ENCODE measurements around the gene SCARB1.

Gene SCARB1

GRCh38 chr12:124841558-124841945 is 22.1 kb downstream of the SCARB1 start:
- no peak for DNase-seq

DNA sequence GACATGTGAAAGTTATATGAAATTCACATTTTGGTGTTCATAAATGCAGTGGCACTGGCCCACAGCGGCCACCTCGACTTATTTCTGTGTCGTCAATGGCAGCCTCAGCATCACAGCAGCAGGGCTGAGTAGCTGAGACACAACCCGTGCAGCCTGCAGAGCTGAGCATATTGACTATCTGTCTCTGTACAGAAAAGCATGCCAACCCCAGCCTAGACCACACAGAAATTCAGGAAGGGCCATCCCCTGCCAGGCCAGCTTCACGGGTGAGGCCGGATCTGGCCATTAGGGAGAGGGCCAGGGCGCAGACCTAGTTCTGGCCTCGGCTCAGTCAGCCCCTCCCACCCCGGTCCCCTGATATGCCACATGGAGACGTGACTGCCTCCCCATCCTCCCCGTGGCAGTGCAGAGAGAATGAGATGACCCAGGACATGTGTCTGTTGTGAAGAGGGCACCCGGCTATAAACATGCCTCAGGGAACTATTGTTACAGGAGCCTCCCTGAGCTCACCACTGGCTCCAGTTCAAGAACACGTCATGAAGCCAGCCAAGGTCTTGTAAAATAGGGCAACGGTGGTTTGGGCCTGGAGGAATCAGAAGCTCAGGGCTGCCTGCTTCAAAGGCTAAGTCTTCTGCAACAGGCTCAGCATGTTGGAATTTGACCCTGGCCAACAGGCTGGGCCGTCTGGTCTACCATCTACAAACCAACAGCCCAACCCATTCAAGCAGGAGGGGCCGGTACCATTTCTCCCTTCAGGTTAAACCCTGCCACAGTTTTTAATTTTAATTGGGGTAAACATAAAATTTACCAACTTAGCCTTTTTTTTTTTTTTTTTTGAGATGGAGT is 25.5 kb downstream of the SCARB1 start:
- peak; percentile 43 for DNase-seq

- DNase-seq, result no peak
Observed at GRCh38 chr12:124837249-124837897, 26.3 kb downstream of the SCARB1 start.

DNA sequence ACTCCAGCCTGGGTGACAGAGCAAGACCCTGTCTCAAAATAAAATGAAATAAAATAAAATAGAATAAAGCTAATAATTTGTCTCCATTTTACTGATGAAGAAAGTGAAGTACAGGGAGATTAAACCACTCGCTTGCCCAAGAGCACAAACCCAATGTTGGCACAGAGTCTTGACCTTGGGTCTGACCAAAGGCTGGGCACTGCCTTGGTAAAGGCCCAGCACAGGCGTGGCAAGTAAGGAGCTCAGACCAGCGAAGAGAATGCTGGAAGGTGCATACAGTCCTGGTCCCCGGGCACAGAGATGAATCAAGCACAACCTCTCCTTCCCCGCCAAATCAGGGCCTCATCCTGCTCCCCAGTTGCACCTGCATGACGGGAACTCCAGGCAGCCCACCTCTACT is 26.9 kb downstream of the SCARB1 start:
- no peak for DNase-seq

DNA sequence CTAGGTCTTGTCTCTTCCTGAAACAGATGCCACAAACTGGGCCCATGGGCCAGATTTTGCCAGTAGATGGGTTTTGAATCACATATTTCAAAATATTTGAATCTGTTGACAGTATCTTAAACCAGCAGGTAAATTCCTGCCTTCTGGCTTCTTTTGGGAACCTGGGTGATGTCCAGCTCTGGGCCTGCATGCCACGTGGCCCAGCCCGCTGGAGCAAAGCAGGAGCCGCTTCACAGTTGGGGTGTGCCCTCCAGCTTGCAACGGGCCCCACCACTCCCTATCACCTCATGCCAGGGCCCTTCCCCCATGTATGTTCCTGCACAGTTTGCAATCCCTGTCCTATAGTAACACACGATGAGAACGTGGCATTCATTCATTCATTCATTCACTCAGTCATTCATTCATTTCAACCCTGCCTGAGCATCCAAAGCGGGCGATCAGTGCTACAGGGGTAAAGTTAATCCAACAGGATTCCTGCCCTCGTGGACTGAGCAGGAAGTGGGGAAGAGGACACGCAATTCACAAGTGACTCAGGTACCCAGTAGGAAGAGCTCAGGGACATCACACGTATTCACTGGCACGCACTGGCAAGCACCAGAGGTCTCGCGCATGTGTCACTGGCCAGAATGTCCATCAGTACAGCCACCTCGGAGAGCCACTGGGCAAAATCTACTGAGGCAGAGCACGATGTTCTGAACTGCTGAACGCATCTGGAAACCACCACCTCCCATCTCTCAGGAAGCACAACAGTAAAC is 27.8 kb downstream of the SCARB1 start:
- no peak for DNase-seq

GRCh38 chr12:124834822-124835221 is 28.8 kb downstream of the SCARB1 start:
- no peak for DNase-seq

DNA sequence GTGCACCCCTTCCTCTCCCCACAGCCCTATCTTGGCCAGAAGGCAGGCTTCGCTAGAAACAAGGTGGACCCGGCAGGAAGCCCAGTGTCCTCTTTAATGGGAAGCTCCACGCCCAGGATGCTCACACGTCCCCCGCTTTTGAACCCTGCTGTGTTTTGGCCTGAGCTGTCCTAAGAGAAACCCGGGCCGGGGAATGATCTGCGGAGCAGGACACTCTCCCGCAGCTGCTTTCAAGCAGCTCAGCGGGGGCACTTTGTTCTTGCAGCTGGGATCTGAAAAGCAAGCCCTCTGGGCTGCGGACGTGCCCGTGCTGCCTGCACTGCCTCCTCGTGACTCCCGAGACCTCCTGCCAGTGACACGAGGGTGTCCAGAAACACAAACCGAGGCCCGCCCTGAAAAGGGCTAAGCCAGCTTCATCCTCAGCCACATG is 30.0 kb downstream of the SCARB1 start:
- peak; percentile 62 for DNase-seq

DNA sequence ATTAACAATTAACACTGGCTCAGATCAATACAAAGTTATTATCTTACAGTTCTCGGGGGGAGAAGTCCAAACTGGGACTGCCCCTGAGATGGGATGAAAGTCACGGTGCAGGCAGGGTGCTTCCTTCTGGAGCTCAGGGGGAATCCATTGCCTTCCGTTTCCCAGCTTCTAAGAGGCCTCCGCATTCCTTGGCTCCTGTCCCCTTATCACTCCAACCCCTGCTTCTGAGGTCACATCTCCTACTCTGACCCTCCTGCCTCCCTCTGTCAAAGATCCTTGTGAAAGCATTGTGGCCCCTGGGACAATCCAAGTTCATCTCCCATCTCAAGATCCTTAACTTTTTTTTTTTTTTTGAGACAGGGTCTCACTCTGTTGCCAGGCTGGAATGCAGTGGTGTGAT is 30.8 kb downstream of the SCARB1 start:
- no peak for DNase-seq

DNA sequence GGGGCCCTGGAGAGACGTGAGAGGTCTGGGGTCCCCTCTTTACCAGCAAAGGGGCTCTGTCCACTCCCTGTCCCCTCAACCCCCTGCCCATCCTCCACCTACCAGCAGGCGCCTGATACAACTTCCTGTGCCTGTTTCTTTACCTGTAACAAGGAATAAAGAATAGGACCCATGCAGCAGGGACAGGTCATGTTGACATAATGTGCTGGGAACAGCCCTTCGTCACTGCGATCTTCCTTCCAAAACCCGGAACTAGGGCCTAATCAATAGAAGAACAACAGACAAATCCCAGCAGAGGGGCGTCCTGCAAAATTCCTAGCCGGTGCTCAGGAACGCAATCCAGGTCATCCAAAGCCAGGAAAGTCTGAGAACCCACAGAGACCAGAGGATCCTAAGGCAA is 32.1 kb downstream of the SCARB1 start:
- DNase-seq, result no peak

DNA sequence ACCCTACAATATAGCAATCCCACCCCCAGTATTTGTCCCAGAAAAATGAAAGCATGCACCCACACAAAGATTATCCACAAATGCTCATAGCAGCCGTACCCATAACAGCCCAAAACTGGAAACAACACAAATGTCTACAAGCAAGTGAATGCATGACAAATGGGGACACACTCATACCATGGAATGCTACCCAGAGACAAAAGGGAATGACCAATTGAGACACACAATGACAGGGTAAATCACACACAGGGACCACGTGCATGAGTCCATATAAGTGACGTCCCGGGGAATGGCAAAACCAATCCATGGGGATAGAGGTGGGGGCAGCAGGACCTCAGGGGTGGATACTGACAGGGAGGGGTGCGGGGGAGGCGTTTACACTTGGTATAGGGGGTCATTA is 33.4 kb downstream of the SCARB1 start:
- no peak for DNase-seq

GRCh38 chr12:124829708-124830304 is 33.9 kb downstream of the SCARB1 start:
- no peak for DNase-seq

DNA sequence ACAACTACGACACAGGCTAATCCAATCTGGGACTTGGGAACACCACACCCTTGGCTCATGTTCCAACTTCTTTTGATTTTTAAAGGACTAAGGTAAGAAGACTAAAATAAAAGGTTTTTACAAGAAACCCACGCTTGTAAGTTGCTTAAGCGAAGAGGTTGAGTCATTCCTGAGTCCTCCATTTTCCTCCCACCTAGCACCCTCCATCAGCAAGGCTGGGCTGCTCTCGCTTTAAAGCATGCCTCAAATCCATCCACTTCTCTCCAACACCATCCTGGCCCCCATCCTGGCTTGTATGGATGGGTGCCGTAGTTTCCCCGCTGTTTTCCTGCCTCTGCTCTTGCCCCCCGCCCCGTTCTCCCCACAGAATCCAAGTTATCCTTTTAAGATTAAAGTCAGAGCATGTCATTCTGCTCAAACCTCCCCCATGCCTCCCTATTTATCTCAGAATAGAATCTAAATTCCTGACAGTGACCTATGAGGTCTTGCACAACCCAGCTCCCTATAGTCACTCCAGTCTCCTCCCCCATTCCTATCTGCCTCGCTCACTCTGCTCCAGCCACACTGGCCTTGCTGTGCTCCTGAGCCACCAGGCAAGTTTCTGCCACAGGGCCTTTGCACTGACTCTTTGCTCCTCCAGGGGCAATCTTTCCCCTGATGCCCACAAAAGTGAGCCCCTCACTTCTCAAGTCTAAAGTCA is 34.5 kb downstream of the SCARB1 start:
- DNase-seq, result no peak

DNA sequence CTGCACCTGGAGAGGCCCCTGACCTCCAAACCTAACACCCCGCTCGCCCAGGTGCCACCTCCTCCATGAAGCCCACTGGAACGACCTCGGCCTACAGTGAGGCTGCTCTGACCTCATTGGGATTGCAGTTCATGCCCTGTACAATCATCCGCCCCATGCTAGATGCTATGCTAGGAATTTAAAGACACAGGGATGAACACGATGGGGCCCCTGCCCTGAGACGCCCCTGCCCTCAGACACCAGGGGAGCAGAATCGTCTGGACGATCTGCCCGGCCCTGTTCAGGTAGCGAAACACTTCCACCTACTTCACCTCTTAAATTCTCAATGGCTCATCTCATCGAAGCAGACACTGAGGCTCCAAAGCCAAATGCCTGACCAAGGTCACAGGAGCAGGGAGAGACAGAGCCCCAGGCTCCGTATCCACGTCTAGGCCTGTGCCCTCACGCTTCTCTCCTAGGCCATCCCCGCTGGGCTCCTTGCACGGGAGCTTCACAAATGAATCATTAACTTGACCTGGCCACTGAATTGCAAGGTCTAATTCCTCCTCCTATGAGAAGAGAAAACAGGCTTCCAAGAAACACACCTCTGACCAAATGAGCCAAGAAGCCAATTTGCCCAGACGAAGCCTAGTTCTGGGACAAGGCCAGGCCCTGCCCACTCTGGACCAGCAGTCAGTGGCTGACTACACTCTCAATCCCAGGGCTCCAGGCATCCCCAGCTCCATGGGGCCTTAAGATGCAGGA is 35.2 kb downstream of the SCARB1 start:
- DNase-seq, result no peak

DNA sequence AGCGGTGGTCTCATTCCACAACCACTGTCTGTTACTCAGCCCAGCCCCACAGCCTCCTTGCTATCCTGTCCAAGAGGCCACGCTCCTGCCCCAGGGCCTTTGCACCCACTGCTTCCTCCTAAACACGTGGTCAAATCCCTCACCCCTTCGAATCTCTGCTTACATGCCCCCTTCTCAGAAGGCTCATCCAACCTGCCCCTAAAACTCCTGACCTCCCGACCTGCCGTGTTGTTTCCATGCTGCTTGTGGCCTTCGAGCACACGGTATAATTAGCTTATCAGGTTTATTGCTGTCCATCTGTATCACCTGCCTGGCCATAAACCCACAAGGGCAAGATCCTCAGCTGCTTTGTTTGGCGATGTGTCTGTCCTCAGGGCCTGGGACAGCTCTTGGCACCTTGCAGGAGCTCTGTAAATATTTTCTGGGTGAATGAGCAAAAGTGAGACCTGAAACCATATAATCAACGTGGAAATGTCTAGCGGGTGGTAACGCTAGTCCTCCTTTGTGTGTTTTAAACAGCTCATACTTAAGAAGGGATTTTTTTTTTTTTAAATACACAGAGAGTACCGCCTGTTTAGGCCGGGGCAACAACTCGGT is 36.0 kb downstream of the SCARB1 start:
- peak; percentile 12 for DNase-seq

DNA sequence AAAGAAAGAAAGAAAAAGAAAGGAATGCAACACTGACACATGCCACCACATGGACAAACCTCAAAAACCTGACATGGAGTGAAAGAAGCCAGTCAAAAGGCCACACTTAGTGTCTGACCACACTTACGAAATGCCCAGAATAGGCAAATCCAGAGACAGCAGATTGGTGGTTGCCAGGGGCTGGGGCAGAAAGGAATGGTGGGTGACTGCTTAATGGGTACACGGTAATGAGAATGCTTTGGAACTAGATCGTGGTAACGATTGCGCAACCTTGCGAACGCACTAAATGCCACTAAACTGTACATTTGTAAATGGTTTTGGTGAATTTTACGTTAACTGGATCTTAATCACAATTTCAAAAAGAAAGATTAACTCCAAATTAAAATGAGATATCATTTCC is 39.5 kb downstream of the SCARB1 start:
- DNase-seq, result no peak

- no peak for DNase-seq
Observed at GRCh38 chr12:124823272-124823970, 40.2 kb downstream of the SCARB1 start.

GRCh38 chr12:124822218-124822617 is 41.4 kb downstream of the SCARB1 start:
- no peak for DNase-seq

DNA sequence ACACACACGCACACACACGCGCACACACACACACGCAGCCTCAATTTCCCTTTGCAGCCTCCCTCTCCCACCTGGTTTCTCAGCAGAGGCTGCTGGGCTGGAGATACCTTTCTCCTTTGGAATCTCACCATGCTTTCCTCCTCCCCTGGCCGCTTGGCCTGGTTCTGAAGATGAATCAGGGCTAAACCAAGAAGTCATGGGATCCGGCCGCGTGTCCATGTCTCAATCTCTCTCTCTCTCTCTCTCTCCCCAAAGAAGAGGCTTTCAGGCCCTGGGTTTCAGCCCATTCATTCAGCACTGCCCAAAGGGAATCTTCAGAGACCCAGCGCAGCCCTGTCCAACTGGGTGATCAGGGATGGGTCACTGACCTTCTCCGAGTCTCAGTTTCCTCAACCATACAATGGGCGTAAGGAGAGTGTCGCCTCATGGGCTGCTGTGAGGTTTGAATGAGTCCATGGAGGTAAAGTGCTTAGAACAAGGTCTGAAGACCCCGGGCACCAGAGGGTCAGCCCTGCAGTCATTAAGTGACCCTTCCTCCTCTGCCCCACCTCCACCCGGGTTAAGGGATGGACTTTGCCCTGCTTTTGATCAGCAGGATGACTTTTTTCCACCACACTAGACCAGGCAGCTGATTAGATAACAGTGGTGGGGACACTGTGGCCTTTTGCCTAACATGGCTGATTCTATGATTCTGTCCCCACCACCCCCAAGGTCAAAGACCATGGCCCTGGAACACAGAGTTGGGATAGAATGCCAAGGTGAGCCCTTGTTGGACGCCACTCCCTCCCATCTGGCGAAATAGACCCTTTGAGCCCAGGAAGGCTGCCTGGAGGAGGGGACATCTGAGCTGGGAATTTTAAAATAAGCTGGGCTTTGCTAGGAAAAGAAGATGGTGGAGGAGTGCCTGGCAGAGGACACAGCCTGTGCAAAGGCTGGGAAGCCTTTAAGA is 42.1 kb downstream of the SCARB1 start:
- no peak for DNase-seq

GRCh38 chr12:124820199-124820598 is 43.5 kb downstream of the SCARB1 start:
- DNase-seq, result no peak

- no peak for DNase-seq
Observed at GRCh38 chr12:124819525-124819924, 44.1 kb downstream of the SCARB1 start.
